ENCODE results near the gene BMX. TPM values are rescaled to one million over a fixed set of nuclear protein-coding genes. Genes with fewer than 3 reads are reported as not detected.

BMX gene
- total and polyA plus RNA-seq, 2 donors (not counting 1 experiment from before 2014, with no cell fraction given) = not detected

DNA sequence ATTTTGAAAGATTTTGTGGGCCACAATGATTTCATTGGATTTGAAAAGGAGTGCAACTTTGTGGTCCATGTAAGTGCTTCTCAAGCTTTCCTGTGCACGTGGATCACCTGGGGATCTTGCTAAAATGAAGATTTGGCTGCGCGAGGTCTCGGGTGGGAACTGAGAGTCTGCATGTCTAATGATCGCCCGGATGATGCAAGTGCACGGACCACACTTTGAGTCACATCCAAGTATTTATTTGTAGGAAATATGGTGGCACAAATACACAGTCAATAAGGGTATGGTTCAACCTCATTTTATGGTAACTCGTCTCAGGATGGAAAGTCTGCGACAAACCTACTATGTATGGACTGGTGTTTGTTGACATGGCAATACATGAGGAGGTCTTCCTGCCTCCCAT lies 899 bp downstream of the BMX start:
- Mint-ChIP-seq H3K27ac (no peak overlapping the region), H3K4me1 (peaks cover 2% of the 10 kb centered on the region), H3K27me3 (peaks cover 17% of the 10 kb centered on the region), H3K4me3 (no peak overlapping the region), H3K9me3 (ENCODE audit: insufficient read depth) (no peaks in the 10 kb centered on the region)
- Histone ChIP-seq H3K79me2 (ENCODE audit: control insufficient read depth, insufficient read depth, low read length) (no peaks in the 10 kb centered on the region), H3K27ac (ENCODE audit: low read length in 2 of 2) (no peak overlapping the region), H3K9ac (ENCODE audit: low read length) (no peak overlapping the region), H3K27me3 (replicated peaks in 1 of 4; ENCODE audit: control extremely low read depth in 1 of 4, control insufficient read depth in 3 of 4, insufficient read depth in 4 of 4, low read length in 3 of 4) (peaks cover 0 to 5% (median 0%) of the 10 kb centered on the region in 4 experiments), H4K20me1 (ENCODE audit: control insufficient read depth, insufficient read depth, low read length, poor library complexity, severe bottlenecking) (no peaks in the 10 kb centered on the region), H2AFZ (ENCODE audit: insufficient read depth, low read depth, low read length, poor library complexity, severe bottlenecking) (no peak overlapping the region), H3K4me1 (ENCODE audit: control insufficient read depth in 2 of 2, insufficient read depth in 2 of 2, low read length in 2 of 2) (no peaks in the 10 kb centered on the region), H3K4me2 (replicated peaks; ENCODE audit: low read depth, low read length, poor library complexity, severe bottlenecking) (no peak overlapping the region), H3K36me3 (replicated peaks in 1 of 2; ENCODE audit: control extremely low read depth in 1 of 2, control insufficient read depth in 1 of 2, extremely low read depth in 1 of 2, insufficient read depth in 2 of 2, low read length in 1 of 2) (no peaks in the 10 kb centered on the region), H3K4me3 (ENCODE audit: control extremely low read depth in 1 of 5, extremely low read depth in 1 of 5, insufficient read depth in 1 of 5, low read depth in 2 of 5, low read length in 4 of 5) (peak overlapping the region in 1 of 5 experiments; percentile 34), H3K9me3 (ENCODE audit: control extremely low read depth in 1 of 3, control insufficient read depth in 2 of 3, insufficient read depth in 1 of 3, low read length in 2 of 3) (no peaks in the 10 kb centered on the region)
- WGBS (ENCODE audit: insufficient coverage) = no CpG with 5 or more reads among the region's 9 CpGs
- ATAC-seq (ENCODE audit: low read depth) (no peak), DNase-seq (no peak)
- CTCF ChIA-PET = no interaction called here
- TF ChIP-seq, protein P1, sequence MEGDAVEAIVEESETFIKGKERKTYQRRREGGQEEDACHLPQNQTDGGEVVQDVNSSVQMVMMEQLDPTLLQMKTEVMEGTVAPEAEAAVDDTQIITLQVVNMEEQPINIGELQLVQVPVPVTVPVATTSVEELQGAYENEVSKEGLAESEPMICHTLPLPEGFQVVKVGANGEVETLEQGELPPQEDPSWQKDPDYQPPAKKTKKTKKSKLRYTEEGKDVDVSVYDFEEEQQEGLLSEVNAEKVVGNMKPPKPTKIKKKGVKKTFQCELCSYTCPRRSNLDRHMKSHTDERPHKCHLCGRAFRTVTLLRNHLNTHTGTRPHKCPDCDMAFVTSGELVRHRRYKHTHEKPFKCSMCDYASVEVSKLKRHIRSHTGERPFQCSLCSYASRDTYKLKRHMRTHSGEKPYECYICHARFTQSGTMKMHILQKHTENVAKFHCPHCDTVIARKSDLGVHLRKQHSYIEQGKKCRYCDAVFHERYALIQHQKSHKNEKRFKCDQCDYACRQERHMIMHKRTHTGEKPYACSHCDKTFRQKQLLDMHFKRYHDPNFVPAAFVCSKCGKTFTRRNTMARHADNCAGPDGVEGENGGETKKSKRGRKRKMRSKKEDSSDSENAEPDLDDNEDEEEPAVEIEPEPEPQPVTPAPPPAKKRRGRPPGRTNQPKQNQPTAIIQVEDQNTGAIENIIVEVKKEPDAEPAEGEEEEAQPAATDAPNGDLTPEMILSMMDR (IDR thresholded peaks at IDR 0.05) = no peak
- intact Hi-C loops (cut with micrococcal nuclease) = no loop called here
- POLR2A ChIA-PET = no interaction called here

- peaks cover 0 to 5% (median 0%) of the 10 kb centered on the region in 4 experiments for H3K27me3 ChIP-seq (replicated peaks in 1 of 4; ENCODE audit: control extremely low read depth in 1 of 4, control insufficient read depth in 3 of 4, insufficient read depth in 4 of 4, low read length in 3 of 4)
- DNase-seq (no peak), ATAC-seq (ENCODE audit: low read depth) (no peak)
- H3K9me3 ChIP-seq (ENCODE audit: control extremely low read depth in 1 of 3, control insufficient read depth in 2 of 3, insufficient read depth in 1 of 3, low read length in 2 of 3) = no peaks in the 10 kb centered on the region
- H3K36me3 ChIP-seq (replicated peaks in 1 of 2; ENCODE audit: control extremely low read depth in 1 of 2, control insufficient read depth in 1 of 2, extremely low read depth in 1 of 2, insufficient read depth in 2 of 2, low read length in 1 of 2) = no peaks in the 10 kb centered on the region
- intact Hi-C loops (cut with micrococcal nuclease) = no loop called here
- no peak overlapping the region for H3K27ac ChIP-seq (ENCODE audit: low read length in 2 of 2)
- ChIA-PET CTCF (no interaction called here), POLR2A (no interaction called here)
- H3K79me2 ChIP-seq (ENCODE audit: control insufficient read depth, insufficient read depth, low read length) = no peaks in the 10 kb centered on the region
- no peak overlapping the region for H2AFZ ChIP-seq (ENCODE audit: insufficient read depth, low read depth, low read length, poor library complexity, severe bottlenecking)
- H3K27me3 Mint-ChIP-seq = peaks cover 11% of the 10 kb centered on the region
- no peak for TF ChIP-seq EZH2 (IDR thresholded peaks at IDR 0.05; ENCODE audit: borderline replicate concordance, insufficient read depth, low read depth, low read length, poor library complexity, severe bottlenecking)
- TF ChIP-seq, protein P1 (IDR thresholded peaks at IDR 0.05) = no peak
- no peaks in the 10 kb centered on the region for H3K4me1 ChIP-seq (ENCODE audit: control insufficient read depth in 2 of 2, insufficient read depth in 2 of 2, low read length in 2 of 2)
- H3K4me1 Mint-ChIP-seq = no peaks in the 10 kb centered on the region
- H3K9me3 Mint-ChIP-seq (ENCODE audit: insufficient read depth) = no peaks in the 10 kb centered on the region
- no peak overlapping the region for H3K4me2 ChIP-seq (replicated peaks; ENCODE audit: low read depth, low read length, poor library complexity, severe bottlenecking)
- no peaks in the 10 kb centered on the region for H4K20me1 ChIP-seq (ENCODE audit: control insufficient read depth, insufficient read depth, low read length, poor library complexity, severe bottlenecking)
- H3K27ac Mint-ChIP-seq = no peak overlapping the region
- no peak overlapping the region for H3K9ac ChIP-seq (ENCODE audit: low read length)
- H3K4me3 ChIP-seq (ENCODE audit: control extremely low read depth in 1 of 5, extremely low read depth in 1 of 5, insufficient read depth in 1 of 5, low read depth in 2 of 5, low read length in 4 of 5) = no peak overlapping the region
- no peak overlapping the region for H3K4me3 Mint-ChIP-seq
- no CpG with 5 or more reads among the region's 1 CpG for WGBS (ENCODE audit: insufficient coverage)
Measured at GRCh38 chrX:15504661-15505060, 4.1 kb downstream of the BMX start.

All from B cell (primary cell).